Measurements from ENCODE around the gene RHOB. TPM values are rescaled to one million over a fixed set of nuclear protein-coding genes. Genes with fewer than 3 reads are reported as not detected.
"Not testable (repeated sequence)": the region's sequence is repeated elsewhere in the genome, so short reads cannot be mapped to it uniquely, and the experiment has no call there.

The RHOB gene
- total RNA-seq, 1 experiment from 2014 or later: 107 TPM

GRCh38 chr2:20451761-20452499 is 5.1 kb downstream of the RHOB start:
- no peak for DNase-seq (ENCODE audit: low read depth)

GRCh38 chr2:20452551-20452950 is 5.7 kb downstream of the RHOB start:
- DNase-seq (ENCODE audit: low read depth): peak; percentile 50

- no peak for DNase-seq (ENCODE audit: low read depth)
Measured at GRCh38 chr2:20453087-20453486, 6.2 kb downstream of the RHOB start.

GRCh38 chr2:20454036-20454981 is 7.4 kb downstream of the RHOB start:
- DNase-seq (ENCODE audit: low read depth): no peak

- DNase-seq (ENCODE audit: low read depth): no peak
Measured at GRCh38 chr2:20455076-20455587, 8.3 kb downstream of the RHOB start.

GRCh38 chr2:20456116-20456571 is 9.3 kb downstream of the RHOB start:
- no peak for DNase-seq (ENCODE audit: low read depth)

GRCh38 chr2:20456636-20457426 is 10.0 kb downstream of the RHOB start:
- DNase-seq (ENCODE audit: low read depth): no peak

- no peak for DNase-seq (ENCODE audit: low read depth)
Measured at GRCh38 chr2:20457661-20458630, 11.1 kb downstream of the RHOB start.

- not testable (repeated sequence) for DNase-seq (ENCODE audit: low read depth)
Measured at GRCh38 chr2:20458737-20459484, 12.0 kb downstream of the RHOB start.

- no peak for DNase-seq (ENCODE audit: low read depth)
Measured at GRCh38 chr2:20465716-20466394, 19.0 kb downstream of the RHOB start.

- no peak for DNase-seq (ENCODE audit: low read depth)
Measured at GRCh38 chr2:20467789-20468548, 21.1 kb downstream of the RHOB start.

GRCh38 chr2:20468549-20469500 is 22.0 kb downstream of the RHOB start:
- DNase-seq (ENCODE audit: low read depth): no peak

- DNase-seq (ENCODE audit: low read depth): no peak
Measured at GRCh38 chr2:20469595-20469994, 22.7 kb downstream of the RHOB start.

- DNase-seq (ENCODE audit: low read depth): no peak
Measured at GRCh38 chr2:20470211-20470610, 23.3 kb downstream of the RHOB start.

GRCh38 chr2:20471148-20471547 is 24.3 kb downstream of the RHOB start:
- DNase-seq (ENCODE audit: low read depth): no peak

GRCh38 chr2:20471902-20472559 is 25.2 kb downstream of the RHOB start:
- no peak for DNase-seq (ENCODE audit: low read depth)

Measured in HT1080 (cell line).